ENCODE measurements around the gene ADI1.
"Not testable (repeated sequence)": the region's sequence is repeated elsewhere in the genome, so short reads cannot be mapped to it uniquely, and the experiment has no call there.

Gene ADI1

GRCh38 chr2:3532941-3533340 is 13.6 kb upstream of the ADI1 start:
- H3K27ac ChIP-seq = no peak overlapping the region
- no peak for DNase-seq (ENCODE audit: low read depth, low spot score)

GRCh38 chr2:3529316-3530025 is 10.1 kb upstream of the ADI1 start:
- DNase-seq (ENCODE audit: low read depth, low spot score) = no peak

GRCh38 chr2:3527886-3528785 is 8.8 kb upstream of the ADI1 start:
- no peak overlapping the region for H3K27ac ChIP-seq
- DNase-seq (ENCODE audit: low read depth, low spot score) = no peak

More at GRCh38 chr2:3529316-3530025, 10.1 kb upstream of the ADI1 start:
- no peak overlapping the region for H3K27ac ChIP-seq

GRCh38 chr2:3526871-3527270 is 7.5 kb upstream of the ADI1 start:
- no peak for DNase-seq (ENCODE audit: low read depth, low spot score)
- no peak overlapping the region for H3K27ac ChIP-seq

- no peak for DNase-seq (ENCODE audit: low read depth, low spot score)
- H3K27ac ChIP-seq = no peak overlapping the region
These were observed 4.3 kb upstream of the ADI1 start for GRCh38 chr2:3523551-3524041.

GRCh38 chr2:3522961-3523421 is 3.7 kb upstream of the ADI1 start:
- no peak for DNase-seq (ENCODE audit: low read depth, low spot score)
- no peak overlapping the region for H3K27ac ChIP-seq

- no peak overlapping the region for H3K27ac ChIP-seq
- DNase-seq (ENCODE audit: low read depth, low spot score) = no peak
These were observed 1.3 kb upstream of the ADI1 start for GRCh38 chr2:3520591-3520990.

GRCh38 chr2:3518496-3519254 is 656 bp downstream of the ADI1 start:
- peak overlapping the region; percentile 76 for H3K27ac ChIP-seq
- peak; percentile 64 for DNase-seq (ENCODE audit: low read depth, low spot score)

GRCh38 chr2:3517948-3518495 is 1.3 kb downstream of the ADI1 start:
- no peak for DNase-seq (ENCODE audit: low read depth, low spot score)
- H3K27ac ChIP-seq = peak overlapping the region; percentile 76

- DNase-seq (ENCODE audit: low read depth, low spot score) = no peak
- H3K27ac ChIP-seq = no peak overlapping the region
These were observed 2.5 kb downstream of the ADI1 start for GRCh38 chr2:3516831-3517230.

GRCh38 chr2:3515438-3515837 is 3.9 kb downstream of the ADI1 start:
- H3K27ac ChIP-seq; DNase-seq (ENCODE audit: low read depth, low spot score): not testable (repeated sequence)

- no peak for DNase-seq (ENCODE audit: low read depth, low spot score)
- no peak overlapping the region for H3K27ac ChIP-seq
These were observed 6.1 kb downstream of the ADI1 start for GRCh38 chr2:3513026-3513810.

- no peak overlapping the region for H3K27ac ChIP-seq
- DNase-seq (ENCODE audit: low read depth, low spot score) = no peak
These were observed 7.2 kb downstream of the ADI1 start for GRCh38 chr2:3512086-3512485.

GRCh38 chr2:3505771-3506170 is 13.6 kb downstream of the ADI1 start:
- H3K27ac ChIP-seq = no peak overlapping the region
- DNase-seq (ENCODE audit: low read depth, low spot score) = no peak

- no peak overlapping the region for H3K27ac ChIP-seq
- DNase-seq (ENCODE audit: low read depth, low spot score) = no peak
These were observed 14.6 kb downstream of the ADI1 start for GRCh38 chr2:3504741-3505140.

GRCh38 chr2:3503483-3503882 is 15.8 kb downstream of the ADI1 start:
- no peak for DNase-seq (ENCODE audit: low read depth, low spot score)
- H3K27ac ChIP-seq = no peak overlapping the region

GRCh38 chr2:3503046-3503445 is 16.3 kb downstream of the ADI1 start:
- no peak for DNase-seq (ENCODE audit: low read depth, low spot score)
- no peak overlapping the region for H3K27ac ChIP-seq

GRCh38 chr2:3500326-3500899 is 18.9 kb downstream of the ADI1 start:
- H3K27ac ChIP-seq = no peak overlapping the region
- DNase-seq (ENCODE audit: low read depth, low spot score) = no peak

GRCh38 chr2:3498783-3499394 is 20.4 kb downstream of the ADI1 start:
- no peak for DNase-seq (ENCODE audit: low read depth, low spot score)
- no peak overlapping the region for H3K27ac ChIP-seq

Measured in epithelial cell of prostate (primary cell).